ENCODE results near the gene CDH13.

CDH13 gene

DNA sequence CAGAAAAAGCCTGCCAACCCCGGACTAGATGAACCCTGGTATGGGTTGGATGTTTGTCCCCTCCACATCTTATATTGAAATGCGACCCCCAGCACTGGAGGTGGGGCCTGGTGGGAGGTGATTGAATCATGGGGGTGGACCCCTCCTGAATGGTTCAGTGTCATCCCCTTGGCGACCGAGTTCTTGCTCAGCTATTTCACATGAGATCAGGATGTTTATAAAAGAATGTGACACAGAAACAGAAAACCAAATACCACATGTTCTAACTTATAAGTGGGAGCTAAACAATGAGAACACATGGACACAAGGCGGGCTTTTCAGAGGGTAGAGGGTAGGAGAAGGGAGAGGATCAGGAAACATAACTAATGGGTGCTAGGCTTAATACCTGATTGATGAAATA lies 605.0 kb downstream of the CDH13 start:
- TF ChIP-seq ZFX (IDR thresholded peaks at IDR 0.05; ENCODE audit: borderline replicate concordance) = no peak
- TF ChIP-seq, protein P1, sequence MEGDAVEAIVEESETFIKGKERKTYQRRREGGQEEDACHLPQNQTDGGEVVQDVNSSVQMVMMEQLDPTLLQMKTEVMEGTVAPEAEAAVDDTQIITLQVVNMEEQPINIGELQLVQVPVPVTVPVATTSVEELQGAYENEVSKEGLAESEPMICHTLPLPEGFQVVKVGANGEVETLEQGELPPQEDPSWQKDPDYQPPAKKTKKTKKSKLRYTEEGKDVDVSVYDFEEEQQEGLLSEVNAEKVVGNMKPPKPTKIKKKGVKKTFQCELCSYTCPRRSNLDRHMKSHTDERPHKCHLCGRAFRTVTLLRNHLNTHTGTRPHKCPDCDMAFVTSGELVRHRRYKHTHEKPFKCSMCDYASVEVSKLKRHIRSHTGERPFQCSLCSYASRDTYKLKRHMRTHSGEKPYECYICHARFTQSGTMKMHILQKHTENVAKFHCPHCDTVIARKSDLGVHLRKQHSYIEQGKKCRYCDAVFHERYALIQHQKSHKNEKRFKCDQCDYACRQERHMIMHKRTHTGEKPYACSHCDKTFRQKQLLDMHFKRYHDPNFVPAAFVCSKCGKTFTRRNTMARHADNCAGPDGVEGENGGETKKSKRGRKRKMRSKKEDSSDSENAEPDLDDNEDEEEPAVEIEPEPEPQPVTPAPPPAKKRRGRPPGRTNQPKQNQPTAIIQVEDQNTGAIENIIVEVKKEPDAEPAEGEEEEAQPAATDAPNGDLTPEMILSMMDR (IDR thresholded peaks at IDR 0.05) = no peak
- no peak overlapping the region for H3K27ac ChIP-seq

DNA sequence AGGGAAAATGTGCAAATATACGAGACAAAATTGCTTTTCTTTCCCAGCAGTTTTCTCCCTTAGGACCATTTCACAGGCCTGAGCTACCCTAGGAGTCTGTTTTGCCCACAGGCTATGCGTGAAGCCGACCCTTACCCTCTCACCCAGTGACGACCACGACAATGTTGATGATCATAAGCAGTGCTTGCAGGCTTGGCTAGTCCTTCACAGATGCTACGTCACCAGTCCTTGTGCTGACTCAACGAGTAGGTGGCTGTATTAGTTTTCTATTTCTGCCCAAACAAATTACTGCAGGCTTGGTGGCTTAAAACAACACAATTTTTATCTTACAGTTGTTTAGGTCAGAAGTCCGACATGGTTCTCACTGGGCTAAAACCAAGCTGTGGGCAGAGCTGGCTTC lies 606.4 kb downstream of the CDH13 start:
- TF ChIP-seq ZFX (IDR thresholded peaks at IDR 0.05; ENCODE audit: borderline replicate concordance) = no peak
- TF ChIP-seq, protein P1 (IDR thresholded peaks at IDR 0.05) = no peak
- H3K27ac ChIP-seq = no peak overlapping the region

- no peak overlapping the region for H3K27ac ChIP-seq
- TF ChIP-seq, protein P1 (IDR thresholded peaks at IDR 0.05) = no peak
- no peak for TF ChIP-seq ZFX (IDR thresholded peaks at IDR 0.05; ENCODE audit: borderline replicate concordance)
These were observed 612.4 kb downstream of the CDH13 start for GRCh38 chr16:83238949-83239691.

- no peak overlapping the region for H3K27ac ChIP-seq
- TF ChIP-seq, protein P1 (IDR thresholded peaks at IDR 0.05) = no peak
- no peak for TF ChIP-seq ZFX (IDR thresholded peaks at IDR 0.05; ENCODE audit: borderline replicate concordance)
These were observed 617.3 kb downstream of the CDH13 start for GRCh38 chr16:83244057-83244456.

GRCh38 chr16:83245061-83245460 lies 618.3 kb downstream of the CDH13 start:
- TF ChIP-seq, protein P1 (IDR thresholded peaks at IDR 0.05) = no peak
- TF ChIP-seq ZFX (IDR thresholded peaks at IDR 0.05; ENCODE audit: borderline replicate concordance) = no peak
- H3K27ac ChIP-seq = no peak overlapping the region

GRCh38 chr16:83247767-83248372 lies 621.1 kb downstream of the CDH13 start:
- no peak overlapping the region for H3K27ac ChIP-seq
- TF ChIP-seq, protein P1 (IDR thresholded peaks at IDR 0.05) = no peak
- TF ChIP-seq ZFX (IDR thresholded peaks at IDR 0.05; ENCODE audit: borderline replicate concordance) = no peak
